ENCODE results near the gene RFLNA.
A peak's percentile ranks its signal among the peaks of the same experiment; 100 is the strongest.

RFLNA gene

DNA sequence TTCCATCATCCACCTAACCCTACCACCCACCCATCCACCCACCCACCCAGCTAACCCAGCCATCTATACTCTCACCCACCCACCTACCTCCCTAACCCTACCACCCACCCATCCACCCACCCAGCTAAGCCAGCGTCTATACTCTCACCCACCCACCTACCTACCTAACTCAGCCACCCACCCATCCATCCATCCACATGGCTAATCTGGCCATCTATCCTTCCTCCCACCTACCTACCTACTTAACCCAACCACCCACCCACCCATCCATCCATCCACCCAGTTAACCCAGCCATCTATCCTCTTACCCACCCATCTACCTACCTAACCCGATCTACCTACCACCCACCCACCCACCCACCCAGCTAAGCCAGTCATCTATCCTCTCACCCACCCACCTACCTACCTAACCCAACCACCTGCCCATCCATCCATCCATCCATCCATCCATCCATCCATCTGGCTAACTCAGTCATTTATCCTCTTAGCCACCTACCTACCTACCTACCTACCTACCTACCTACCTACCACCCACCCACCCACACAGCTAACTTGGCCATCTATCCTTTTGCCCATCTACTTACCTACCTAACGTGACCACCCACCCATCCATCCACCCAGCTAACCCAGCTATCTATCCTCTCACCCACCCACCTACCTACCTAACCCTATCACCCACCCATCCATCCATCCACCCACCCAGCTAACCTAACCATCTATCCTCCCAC, 44.1 kb downstream of the RFLNA start:
- no peak for DNase-seq (ENCODE audit: low spot score)

DNA sequence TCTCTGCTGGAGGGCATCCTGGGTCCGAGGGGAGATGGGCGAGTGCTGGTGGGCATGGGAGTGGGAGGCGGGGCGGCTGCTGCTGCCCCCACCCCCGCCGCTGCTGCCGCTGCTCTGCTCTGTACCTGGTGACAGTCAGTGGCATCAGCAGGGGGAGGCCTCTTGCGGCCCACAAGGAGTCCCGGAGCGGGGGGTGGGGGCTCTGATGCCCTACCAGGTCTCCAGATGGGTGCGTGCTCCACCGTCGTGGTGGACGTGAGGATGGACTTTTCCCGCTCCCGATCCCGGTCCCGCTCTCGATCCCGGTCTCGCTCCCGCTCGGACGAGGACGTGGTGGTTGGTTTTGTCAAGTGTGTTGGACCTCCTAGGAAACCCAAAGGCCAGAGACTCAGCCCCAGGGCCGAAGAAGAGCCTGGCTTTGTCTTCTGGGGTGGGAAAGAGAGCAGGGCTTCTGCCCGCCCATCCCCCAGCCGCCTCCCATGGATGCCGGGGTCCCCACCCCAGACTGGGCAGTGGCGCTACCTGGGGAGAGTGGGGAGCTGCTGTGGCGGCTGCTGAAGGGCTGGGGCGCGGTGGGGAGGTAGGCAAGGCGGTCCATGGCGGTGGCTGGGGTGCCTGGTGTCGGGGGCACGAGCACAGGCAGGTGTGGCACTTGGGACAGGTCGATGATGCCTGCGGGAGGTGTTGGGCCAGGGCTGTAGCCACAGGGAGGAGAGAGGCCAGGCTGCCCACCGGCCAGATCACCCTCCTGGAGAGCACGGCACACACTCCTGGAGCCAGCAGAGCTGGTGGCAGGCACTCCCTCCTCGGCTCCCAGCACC, 45.4 kb downstream of the RFLNA start:
- no peak for DNase-seq (ENCODE audit: low spot score)

DNA sequence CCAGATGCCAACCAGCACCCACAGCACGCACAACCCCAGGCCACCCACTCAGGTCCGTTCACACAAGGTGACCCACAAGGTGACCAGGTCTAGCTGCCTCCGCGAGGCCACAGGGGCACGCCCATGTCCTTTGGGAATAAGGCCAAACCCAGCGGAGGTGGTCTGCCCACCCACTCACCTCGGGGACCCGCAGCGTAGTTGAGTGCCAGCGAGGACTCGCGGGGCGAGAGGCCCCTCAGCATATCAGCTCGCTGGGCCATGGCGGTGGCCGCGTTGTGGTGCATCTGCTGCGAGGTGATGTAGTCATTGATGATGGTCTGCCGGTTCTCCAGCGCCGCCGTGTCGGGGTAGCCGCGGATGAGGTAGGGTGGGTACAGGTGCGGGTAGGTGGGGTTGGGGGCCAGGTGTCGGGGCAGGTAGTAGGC, 46.8 kb downstream of the RFLNA start:
- DNase-seq (ENCODE audit: low spot score), result no peak

DNA sequence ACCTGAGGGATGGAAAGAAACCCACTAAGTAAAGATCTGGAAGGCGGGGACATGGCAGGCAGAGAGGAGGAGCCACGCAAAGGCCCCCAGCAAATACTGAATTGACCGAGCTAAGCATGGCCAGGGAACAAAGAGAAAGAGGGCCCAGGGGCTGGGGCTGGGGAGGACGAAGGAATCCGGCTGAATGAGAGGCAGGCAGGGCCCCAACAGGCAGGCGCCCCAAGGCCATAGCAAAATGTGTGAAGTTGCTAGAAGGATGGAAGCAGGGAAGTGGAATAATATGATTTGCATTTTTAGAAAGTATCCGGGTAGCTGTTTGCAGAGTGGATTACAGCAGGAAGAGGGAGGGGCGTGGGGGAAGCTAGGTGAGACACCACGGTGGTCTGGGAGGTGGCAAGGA, 49.1 kb downstream of the RFLNA start:
- DNase-seq (ENCODE audit: low spot score), result no peak

DNA sequence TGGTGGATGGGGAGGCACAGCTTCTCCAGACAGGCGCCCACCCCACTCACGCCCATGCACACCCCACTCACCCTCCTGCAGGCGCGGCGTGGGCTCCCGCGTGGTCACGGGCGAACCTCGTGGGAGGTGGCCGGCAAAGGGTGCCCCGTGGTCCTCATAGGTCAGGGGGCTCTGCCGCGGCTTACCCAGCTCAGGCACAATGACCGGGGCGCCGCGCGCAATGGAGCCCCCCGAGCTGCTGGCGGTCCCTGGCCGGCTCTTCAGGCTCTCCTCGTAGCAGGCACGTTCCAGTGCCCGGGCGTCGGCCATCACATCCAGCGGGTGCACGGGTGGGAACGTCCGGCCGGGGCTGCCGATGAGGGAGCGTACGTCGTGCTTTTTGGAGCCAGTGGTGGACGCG, 49.6 kb downstream of the RFLNA start:
- no peak for DNase-seq (ENCODE audit: low spot score)

DNA sequence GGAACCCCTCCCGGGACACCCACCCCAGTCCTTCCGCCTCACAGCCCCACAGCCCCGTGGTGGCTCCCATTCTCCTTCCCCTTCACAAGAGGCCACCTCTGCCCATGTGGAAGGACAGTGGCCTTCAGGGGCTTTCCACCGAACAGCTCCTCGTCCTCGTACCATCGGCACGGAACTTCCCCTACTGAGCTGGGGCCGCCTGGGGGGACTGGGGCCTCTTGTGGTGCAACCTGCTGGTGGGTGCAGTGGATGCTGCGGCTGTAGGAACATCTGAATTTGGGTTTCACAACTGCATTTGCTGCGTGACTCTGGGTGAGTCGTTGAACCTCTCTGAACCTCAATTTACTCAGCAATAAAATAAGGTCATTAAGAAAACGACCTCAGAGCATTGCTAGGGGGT, 50.9 kb downstream of the RFLNA start:
- DNase-seq (ENCODE audit: low spot score), result no peak

DNA sequence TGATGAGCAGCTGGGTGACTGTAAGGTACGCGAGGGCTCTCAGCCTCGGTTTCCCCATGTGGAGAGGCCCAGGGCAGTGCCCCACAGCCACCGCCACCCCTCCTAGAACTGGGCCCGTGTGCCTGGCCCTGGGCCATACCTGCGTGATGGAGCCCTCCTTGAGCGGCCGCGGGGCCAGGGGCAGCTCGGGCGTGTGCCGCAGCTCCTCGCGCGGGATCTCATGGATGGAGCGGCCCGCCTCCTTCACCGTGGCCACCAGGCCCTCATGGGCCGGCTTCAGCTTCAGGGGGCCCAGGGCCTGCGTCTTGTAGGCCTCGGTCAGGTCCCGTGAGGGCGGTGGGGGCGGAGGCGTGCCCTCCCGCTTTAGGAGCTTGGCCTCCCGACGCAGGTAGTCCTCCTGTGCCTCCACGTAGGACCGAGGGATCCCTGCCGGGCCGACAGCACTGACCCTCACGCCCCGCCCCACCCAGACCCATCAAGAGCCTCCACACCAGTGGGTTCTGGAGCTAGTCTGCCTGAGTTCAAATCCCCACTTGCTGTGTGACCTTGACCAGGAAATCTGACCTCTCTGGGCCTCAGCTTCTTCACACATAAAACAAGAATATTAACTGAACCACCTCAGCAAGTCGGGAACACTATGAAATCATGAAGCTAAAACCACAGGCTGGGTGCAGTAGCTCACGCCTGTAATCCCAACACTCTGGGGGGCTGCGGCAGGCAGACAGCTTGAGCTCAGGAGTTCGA, 51.7 kb downstream of the RFLNA start:
- no peak for DNase-seq (ENCODE audit: low spot score)

DNA sequence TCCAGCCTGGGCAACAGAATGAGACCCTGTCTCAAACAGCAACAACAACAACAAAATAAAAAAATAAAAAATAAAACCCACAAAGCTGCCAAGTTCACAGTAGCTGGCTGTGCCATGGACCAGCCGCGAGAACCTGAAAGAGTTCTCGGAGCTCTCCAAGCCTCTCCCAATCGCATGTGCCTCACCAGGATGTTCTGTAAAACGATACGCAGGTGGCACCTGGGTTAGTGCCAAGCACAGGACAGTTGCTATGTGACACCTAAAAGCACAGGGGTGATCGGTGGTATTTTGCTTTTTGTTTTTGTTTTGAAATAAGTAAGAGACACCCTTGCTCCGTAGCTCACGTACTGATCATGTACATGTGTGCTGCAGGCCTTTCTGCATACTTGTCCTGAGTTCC, 52.4 kb downstream of the RFLNA start:
- DNase-seq (ENCODE audit: low spot score), result no peak

DNA sequence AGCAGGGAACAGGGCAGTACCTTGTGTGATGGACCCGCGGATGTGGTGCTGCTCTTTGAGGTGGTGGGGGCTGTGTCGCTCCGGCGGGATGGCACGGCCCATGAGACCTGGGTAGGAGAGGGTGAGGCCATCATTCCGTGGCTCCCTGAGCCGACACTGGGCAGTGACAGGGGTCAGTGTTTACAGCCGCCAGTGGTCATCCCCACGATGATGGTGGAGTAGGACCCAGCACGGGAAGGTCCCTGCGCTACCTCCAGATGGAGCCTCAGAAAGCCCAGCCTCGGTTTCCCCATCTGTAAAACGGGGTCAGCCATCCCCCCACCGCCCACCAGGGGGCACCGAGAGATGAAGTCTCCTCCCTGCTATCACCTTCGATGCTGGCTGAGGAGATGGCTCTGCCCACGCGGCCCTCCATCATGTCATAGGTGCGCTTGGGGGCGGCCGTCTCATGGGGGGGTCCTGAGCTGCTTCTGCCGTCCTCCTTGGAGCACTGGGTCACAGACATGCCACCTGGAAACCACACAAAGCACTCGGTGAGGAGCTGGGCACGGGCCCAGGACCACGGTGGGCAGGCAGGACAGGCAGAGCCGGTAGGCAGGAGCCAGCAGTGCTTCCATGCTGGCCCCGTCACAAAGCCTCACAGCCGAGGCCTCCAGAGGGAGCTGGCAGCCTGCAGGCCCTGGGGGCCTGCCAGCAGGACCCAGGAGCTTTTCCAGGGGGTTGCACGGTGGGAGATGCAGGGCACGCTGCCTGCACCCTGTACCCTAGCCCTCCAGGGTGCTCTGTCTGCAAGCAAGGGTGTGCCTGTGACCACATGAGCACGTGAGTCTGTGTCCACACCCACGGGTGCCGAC, 53.1 kb downstream of the RFLNA start:
- DNase-seq (ENCODE audit: low spot score), result no peak

DNA sequence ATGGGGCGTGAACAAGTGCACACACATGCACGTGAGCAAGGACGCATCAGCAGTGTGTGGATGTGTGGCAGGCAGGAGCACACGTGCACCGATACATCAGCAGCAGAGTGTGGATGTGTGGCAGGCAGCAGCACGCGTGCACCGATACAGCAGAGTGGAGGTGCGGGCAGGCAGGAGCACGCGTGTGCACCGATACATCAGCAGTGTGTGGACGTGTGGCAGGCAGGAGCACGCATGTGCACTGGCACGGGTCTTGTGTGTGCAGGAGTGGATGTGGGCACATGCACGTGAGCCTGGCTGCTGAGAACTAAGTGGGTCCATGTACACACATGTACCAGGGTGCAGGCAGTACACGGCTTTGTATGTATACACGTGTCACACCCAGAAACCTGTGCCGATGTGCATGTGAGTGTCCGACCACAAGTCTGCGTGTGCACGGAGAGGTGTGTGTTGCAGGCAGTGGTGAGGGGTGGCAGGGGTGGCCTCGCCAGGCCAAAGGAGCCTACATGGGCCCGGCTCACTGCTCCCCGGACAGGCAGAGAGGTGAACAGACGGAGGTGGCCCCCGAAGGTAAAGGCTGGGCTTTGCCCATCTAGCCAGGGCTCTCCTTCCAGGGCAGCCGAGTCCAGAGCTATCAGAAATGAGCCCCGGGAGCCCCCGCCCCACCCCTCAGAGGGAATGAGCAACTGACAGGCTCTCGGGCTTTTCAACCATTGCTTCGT, 53.9 kb downstream of the RFLNA start:
- no peak for DNase-seq (ENCODE audit: low spot score)

DNA sequence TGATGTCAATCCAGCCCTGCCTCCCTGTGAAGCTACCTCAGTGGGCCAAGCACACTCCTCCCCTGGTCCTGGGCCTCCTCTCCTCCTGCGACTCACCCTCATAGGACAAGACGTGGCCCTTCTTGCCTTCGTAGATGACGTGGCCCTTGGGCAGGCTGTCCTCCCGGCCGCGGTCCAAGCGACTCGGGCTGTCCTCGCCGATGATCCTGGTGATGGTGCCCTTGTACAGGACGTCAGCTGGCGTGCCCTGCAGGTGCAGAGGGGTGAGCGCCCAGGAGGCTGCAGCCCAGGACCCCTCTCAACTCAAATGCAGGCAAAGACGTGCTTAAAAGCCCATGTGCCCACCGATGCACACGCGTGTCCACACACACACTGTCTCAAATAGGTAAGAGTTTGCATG, 55.6 kb downstream of the RFLNA start:
- DNase-seq (ENCODE audit: low spot score), result no peak

DNA sequence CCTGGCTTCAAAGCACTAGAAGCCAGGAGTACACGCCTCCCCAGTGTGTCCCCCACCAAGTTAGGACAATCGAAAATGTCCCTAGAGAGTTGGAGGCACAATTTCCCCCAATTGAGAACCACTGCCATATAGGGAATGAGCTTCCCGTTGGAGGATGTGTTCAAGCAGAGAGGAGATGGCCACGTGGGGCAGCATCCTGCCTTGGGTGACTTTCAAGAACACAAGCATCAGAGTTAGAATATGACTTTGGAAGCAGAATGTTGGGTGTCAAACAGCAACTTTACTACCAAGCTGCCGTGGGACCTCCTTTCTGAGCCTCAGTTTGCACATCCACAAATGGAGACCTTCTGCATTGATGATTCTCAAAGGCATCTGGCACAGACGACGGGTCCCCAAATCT, 56.5 kb downstream of the RFLNA start:
- DNase-seq (ENCODE audit: low spot score), result no peak

DNA sequence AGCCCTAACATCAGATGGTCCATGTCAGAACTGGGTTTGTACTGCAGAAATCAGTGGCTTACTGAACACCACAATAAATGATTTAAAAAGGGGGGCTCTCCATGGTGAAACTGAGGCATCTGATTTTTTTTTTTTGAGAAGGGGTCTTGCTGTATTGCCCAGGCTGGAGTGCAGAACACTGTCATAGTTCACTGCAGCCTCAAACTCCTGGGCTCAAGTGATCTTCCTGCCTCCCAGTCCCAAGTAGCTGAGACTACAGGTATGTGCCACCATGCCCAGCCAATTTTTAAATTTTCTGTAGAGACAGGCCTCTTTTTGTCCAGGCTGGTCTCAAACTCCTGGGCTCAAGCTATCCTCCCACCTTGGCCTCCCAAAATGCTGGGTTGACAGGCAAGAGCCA, 57.4 kb downstream of the RFLNA start:
- DNase-seq (ENCODE audit: low spot score), result no peak

DNA sequence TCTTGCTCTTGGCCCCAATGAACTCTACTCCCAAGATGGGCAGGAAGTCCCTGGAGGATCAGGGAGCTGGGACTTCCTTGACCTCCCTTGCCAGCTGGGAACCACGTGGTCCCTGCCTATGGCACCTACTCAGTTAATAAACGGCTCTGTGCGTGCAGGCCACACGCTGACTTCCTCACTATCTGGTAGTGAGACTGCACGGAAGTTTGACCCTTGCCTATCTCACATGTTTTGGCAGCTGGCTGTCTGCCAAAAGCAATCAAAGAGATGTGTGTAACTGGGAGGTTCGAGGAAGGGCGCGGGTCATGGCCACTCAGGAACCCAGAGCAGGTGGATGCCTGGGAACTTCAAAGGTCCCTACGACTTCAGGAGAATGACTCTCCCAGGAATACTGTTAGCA, 57.9 kb downstream of the RFLNA start:
- DNase-seq (ENCODE audit: low spot score), result peak; percentile 81

DNA sequence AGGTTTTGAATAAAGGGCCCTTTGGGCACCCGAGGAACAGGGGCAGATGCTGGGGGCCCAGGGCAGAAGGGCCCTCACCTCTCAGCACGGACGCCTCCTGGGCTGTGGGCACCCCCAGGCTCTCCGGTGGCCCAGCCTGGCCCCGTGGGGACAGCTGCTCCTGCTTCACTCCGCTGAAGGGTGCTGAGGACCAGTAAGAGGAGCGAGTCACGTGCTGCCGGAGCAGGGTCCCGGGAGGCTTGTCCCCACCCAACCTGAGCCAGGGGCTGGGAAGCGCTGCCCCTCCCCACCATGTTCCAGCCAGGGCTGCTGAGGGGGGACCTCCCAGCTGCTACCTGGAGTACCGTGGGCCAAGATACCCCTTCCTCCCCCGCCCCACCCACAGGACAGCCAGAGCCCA, 59.5 kb downstream of the RFLNA start:
- no peak for DNase-seq (ENCODE audit: low spot score)

DNA sequence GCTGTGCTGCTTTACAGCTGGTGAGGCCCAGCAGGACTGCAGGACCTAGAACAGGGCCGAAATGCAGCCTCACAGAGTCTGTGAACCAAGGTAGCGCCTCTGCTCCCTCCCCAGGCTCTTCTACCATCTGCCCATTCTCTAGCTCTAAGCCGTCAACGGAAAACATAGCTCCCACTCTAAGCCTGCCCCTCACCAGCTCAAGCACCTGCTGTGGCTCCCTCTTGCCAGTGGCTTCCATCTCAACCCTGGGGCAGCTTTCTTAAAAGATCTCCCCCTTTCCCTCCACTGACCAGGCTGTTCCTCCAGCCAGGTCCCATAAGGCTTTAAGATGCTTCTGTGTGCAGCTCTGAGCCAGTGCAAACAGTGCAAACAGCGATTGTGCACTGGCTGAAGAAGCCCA, 61.3 kb downstream of the RFLNA start:
- no peak for DNase-seq (ENCODE audit: low spot score)

DNA sequence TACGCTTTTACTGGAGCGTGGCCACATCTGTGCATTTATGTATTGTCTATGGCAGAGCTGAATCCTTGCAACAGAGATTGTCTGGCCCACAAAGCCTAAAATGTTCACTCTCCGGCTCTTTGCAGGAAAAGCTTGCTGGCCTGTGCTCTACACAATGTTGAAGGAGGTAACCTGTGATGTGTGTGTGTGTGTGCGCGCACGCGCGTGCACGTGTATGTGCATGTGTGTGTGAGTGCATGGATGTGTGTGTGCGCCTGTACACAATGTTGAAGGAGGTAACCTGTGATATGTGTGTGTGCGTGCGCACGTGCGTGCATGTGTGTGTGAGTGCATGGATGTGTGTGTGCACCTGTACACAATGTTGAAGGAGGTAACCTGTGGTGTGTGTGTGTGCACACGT, 62.7 kb downstream of the RFLNA start:
- no peak for DNase-seq (ENCODE audit: low spot score)

DNA sequence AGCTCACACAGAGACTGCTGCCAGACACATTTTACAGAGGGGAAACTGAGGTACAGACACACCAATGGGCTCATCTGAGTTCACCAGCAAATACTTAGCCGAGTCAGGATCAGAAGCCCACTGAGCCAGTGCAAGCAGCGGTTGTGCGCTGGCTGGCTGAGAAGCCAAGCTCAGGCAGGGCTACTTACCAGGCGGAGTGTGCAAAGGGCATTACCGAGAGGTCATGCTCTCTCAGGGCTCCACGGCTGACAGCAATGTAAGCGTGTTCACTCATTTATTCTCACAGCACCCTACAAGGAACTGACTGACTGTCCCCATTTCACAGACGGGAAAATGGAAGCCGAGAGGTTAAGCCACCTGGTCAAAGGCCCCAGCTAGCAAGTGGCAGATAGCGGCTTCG, 63.7 kb downstream of the RFLNA start:
- DNase-seq (ENCODE audit: low spot score), result no peak

DNA sequence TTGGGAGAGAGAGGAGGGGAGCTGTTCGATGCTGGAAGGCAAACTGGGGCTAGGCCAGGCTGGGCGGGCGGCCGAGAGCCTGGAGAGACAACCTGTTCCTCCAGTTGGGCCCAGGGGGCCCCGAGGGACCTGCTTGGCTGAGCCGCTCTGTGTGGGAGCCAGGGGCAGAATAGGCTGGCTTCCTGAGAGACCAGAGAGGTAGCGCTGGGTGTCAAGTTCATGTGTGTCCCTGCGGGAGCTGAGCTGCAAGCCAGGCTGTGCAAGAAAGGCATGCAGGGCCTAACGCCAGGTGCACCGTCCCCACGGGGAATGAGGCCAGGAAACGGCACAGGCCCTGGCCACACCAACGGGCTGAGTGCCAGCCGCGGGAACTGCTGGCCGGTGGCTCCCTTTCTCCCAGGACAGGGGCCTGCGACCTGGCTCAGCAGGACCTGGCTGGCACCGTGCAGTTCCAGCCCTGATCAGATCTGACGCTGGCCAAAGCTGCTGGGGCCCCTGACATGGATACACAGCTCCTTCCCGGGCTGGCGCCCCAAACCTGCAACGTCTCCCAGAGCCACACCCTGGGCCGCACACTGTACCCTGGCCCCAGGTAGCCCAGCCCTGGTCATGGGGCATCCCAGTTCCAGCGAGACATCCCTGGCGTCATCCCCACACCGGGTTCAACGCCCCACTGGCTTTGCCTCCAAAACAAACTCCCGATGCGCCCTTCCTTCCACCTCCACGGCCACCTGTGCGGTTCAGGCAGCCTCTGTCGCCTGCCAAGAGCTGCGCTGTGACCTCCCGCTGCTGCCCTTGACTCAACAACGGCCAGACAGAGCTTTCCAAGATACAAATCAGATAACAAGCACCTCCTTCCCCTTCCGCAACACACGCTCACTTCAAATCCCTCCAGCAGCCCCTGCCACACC, 65.0 kb downstream of the RFLNA start:
- DNase-seq (ENCODE audit: low spot score), result no peak
